ENCODE results near the gene HMGCS2. TPM values are rescaled to one million over a fixed set of nuclear protein-coding genes. Genes with fewer than 3 reads are reported as not detected.

HMGCS2 gene
- 100 to 1,000 TPM in 2 of 4 donors, 10 to 100 TPM in 1, 1 to 10 TPM in 1; 3.9 to 140 (median 99.4) TPM for polyA plus RNA-seq (ENCODE audit: insufficient read length in 4 of 4)

- no peak for DNase-seq (ENCODE audit: low read depth in 4 of 4, low spot score in 3 of 4)
These were observed at the start of gene HMGCS2 for GRCh38 chr1:119768778-119769177. HMGCS2 (minus strand) TSS chr1:119768905; CDS start chr1:119768844, 61 bp downstream.

- DNase-seq (ENCODE audit: low read depth in 4 of 4, low spot score in 3 of 4): no peak
These were observed 49.5 kb upstream of the HMGCS2 start for GRCh38 chr1:119818181-119818580.

GRCh38 chr1:119816407-119816806, 47.7 kb upstream of the HMGCS2 start:
- no peak for DNase-seq (ENCODE audit: low read depth in 4 of 4, low spot score in 3 of 4)

- no peak for DNase-seq (ENCODE audit: low read depth in 4 of 4, low spot score in 3 of 4)
These were observed 47.2 kb upstream of the HMGCS2 start for GRCh38 chr1:119815928-119816327.

GRCh38 chr1:119815361-119815760, 46.7 kb upstream of the HMGCS2 start:
- no peak for DNase-seq (ENCODE audit: low read depth in 4 of 4, low spot score in 3 of 4)

GRCh38 chr1:119814288-119814687, 45.6 kb upstream of the HMGCS2 start:
- DNase-seq (ENCODE audit: low read depth in 4 of 4, low spot score in 3 of 4): no peak

GRCh38 chr1:119811985-119812557, 43.4 kb upstream of the HMGCS2 start:
- no peak for DNase-seq (ENCODE audit: low read depth in 4 of 4, low spot score in 3 of 4)

- DNase-seq (ENCODE audit: low read depth in 4 of 4, low spot score in 3 of 4): no peak
These were observed 42.7 kb upstream of the HMGCS2 start, which contains the start of gene REG4 for GRCh38 chr1:119811387-119811786. REG4 (minus strand) TSS chr1:119811460; CDS start chr1:119808769, 2,691 bp downstream.

GRCh38 chr1:119808972-119809550, 40.4 kb upstream of the HMGCS2 start:
- DNase-seq (ENCODE audit: low read depth in 4 of 4, low spot score in 3 of 4): peak in 3 of 4 donors; percentile 42 to 64 (median 59)

- DNase-seq (ENCODE audit: low read depth in 4 of 4, low spot score in 3 of 4): no peak
These were observed 39.8 kb upstream of the HMGCS2 start for GRCh38 chr1:119808491-119808890.

GRCh38 chr1:119806489-119806888, 37.8 kb upstream of the HMGCS2 start:
- DNase-seq (ENCODE audit: low read depth in 4 of 4, low spot score in 3 of 4): no peak

GRCh38 chr1:119805746-119806145, 37.0 kb upstream of the HMGCS2 start:
- no peak for DNase-seq (ENCODE audit: low read depth in 4 of 4, low spot score in 3 of 4)

GRCh38 chr1:119805247-119805646, 36.5 kb upstream of the HMGCS2 start:
- no peak for DNase-seq (ENCODE audit: low read depth in 4 of 4, low spot score in 3 of 4)

GRCh38 chr1:119799599-119800177, 31.0 kb upstream of the HMGCS2 start:
- no peak for DNase-seq (ENCODE audit: low read depth in 4 of 4, low spot score in 3 of 4)

GRCh38 chr1:119799003-119799402, 30.3 kb upstream of the HMGCS2 start:
- DNase-seq (ENCODE audit: low read depth in 4 of 4, low spot score in 3 of 4): no peak

GRCh38 chr1:119797606-119798005, 28.9 kb upstream of the HMGCS2 start:
- no peak for DNase-seq (ENCODE audit: low read depth in 4 of 4, low spot score in 3 of 4)

GRCh38 chr1:119797162-119797561, 28.5 kb upstream of the HMGCS2 start:
- no peak for DNase-seq (ENCODE audit: low read depth in 4 of 4, low spot score in 3 of 4)

- no peak for DNase-seq (ENCODE audit: low read depth in 4 of 4, low spot score in 3 of 4)
These were observed 26.8 kb upstream of the HMGCS2 start for GRCh38 chr1:119795261-119796200.

GRCh38 chr1:119794876-119795240, 26.2 kb upstream of the HMGCS2 start:
- DNase-seq (ENCODE audit: low read depth in 4 of 4, low spot score in 3 of 4): no peak

GRCh38 chr1:119794230-119794875, 25.6 kb upstream of the HMGCS2 start:
- DNase-seq (ENCODE audit: low read depth in 4 of 4, low spot score in 3 of 4): no peak

- no peak for DNase-seq (ENCODE audit: low read depth in 4 of 4, low spot score in 3 of 4)
These were observed 22.7 kb upstream of the HMGCS2 start for GRCh38 chr1:119791377-119791776.

Data from left renal pelvis (tissue), 4 donors.